Right cardiac atrium (tissue), 5 donors: Measurements from ENCODE around the gene ADGRD1. TPM values are rescaled to one million over a fixed set of nuclear protein-coding genes. Genes with fewer than 3 reads are reported as not detected.

ENCODE experiments used
- ATAC-seq, 2 donors: fragments of 200-7000 bp; cut with Tn5 transposase; one replicate each; pipeline versions ENCODE4 v1.8.0 to v1.9.1; 2020; ENCODE audit warnings: moderate library complexity in 2 of 2, mild to moderate bottlenecking in 1 of 2
- DNase-seq, 3 donors: peaks; one replicate each; pipeline ENCODE4 v3.0.0-alpha.2; 2020
- H3K27ac ChIP-seq: one replicate; pipeline ENCODE4 v1.5.1; 2013; ENCODE audit warnings: mild to moderate bottlenecking, low read length, control low read depth, moderate library complexity
- H3K27me3 ChIP-seq: one replicate; pipeline ENCODE4 v1.6.1; 2013; ENCODE audit not compliant: control insufficient read depth, insufficient read depth
- H3K4me1 ChIP-seq: one replicate; pipeline ENCODE4 v1.6.1; 2013; ENCODE audit warnings: low read length; ENCODE audit not compliant: control insufficient read depth, insufficient read depth
- H3K4me3 ChIP-seq: one replicate; pipeline ENCODE4 v1.5.1; 2013; ENCODE audit warnings: low read length, control low read depth
- H3K9me3 ChIP-seq: one replicate; pipeline ENCODE4 v1.6.1; 2013; ENCODE audit warnings: low read length; ENCODE audit not compliant: control insufficient read depth
- WGBS: extraction: QIAGEN DNeasy Blood & Tissue Kit; methylation state at CpG from one replicate; pipeline ENCODE4 v1.1.7; 2013; 5-methylcytosine and 5-hydroxymethylcytosine counted together
- intact Hi-C, 4 donors: fragments of 100-400 bp; cut with DNase I; formaldehyde crosslinking; loops; one replicate each; pipeline versions ENCODE4 v1.11.0 to v1.14.0; 2022 to 2023
- polyA plus RNA-seq: library from polyadenylated mRNA; stranded (reverse); fragments of 200-250 nt; gene quantifications from one replicate; pipeline ENCODE4 v1.2.3, GENCODE V29; 2013
- total RNA-seq, 4 donors: library from RNA; stranded (reverse); fragmentation: NEBNext Ultra II Directional; extraction: Animal tissue kit (Norgen Biotek cat#: 25700); gene quantifications; one replicate each; pipeline ENCODE4 v1.2.1, GENCODE V29; 2021
- donor health status: healthy with polysubstance abuse.
- donor health status: DM: no; HTN: yes; CAD: no.
- donor health status: DM: no; HTN: no; CAD: no.
- donor health status: DM: no; HTN: yes; CAD: no; lungs with severe emphysema.
- donor health status: DM: yes; HTN: yes; CAD: no.

Gene ADGRD1
- total and polyA plus RNA-seq, 5 donors: 50.0 to 386 (median 234) TPM

DNA sequence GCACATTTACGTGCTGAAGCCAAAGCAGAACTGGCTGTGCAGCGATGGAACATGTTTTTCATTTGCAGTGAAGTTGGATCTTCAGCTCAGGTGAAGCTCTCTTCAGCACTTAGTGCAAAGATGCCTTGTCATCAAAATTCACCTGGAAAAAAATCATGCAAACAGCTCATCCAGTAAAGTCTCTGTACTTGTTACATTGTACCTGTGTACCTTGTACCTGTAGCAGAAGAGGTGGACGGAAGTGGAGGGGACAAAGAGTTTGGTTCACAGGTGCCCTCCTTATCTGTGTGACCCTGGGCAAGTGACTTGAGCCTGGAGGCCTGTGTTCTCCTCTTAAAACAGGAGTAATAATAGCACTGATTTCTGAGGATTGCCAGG lies 54.0 kb downstream of the ADGRD1 start:
- Histone ChIP-seq H3K27me3 (no peaks in the 10 kb centered on the region), H3K27ac (peak overlapping the region; percentile 47)
- intact Hi-C loops: no loop called here

DNA sequence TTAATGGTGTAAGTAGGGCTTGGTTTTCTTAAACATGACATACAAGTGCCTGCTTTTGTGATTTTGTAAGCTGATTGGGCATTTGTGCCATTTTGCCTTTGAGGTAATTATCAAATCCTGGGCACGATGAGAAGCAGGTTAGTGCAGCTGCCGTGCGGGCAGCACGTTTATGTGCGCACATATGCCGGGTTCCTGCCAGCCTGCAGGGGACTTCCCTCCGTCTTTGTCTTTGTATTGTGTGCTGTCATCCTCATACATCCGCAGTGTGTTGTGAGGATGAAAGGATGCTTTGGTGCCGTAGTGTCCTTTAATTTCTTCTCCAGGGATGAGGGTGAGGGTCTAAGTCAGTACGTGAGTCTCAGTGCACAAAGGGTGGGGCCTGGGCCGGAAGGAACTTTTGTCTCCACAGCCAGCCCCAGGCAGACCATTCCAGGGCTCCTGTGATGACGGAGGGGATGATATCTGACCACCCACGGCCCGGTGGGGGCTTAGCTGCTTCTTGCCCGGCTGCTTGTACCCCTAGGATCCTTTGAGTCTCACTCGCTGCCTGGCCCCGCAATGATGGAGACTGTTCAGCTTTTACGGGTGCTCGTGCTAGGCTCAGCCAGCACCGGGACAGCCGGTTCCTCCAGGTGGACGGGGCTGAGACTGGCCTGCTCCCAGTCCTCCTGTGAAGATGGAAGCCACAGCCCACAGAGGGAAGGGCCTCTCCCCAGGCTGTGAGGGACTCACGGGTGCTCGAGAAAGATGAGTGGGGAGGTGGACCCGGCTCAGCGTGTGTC lies 54.6 kb downstream of the ADGRD1 start:
- intact Hi-C loops: no loop called here
- Histone ChIP-seq H3K27ac (no peak overlapping the region), H3K9me3 (no peaks in the 10 kb centered on the region), H3K4me3 (no peak overlapping the region), H3K27me3 (no peaks in the 10 kb centered on the region), H3K4me1 (peaks cover 4% of the 10 kb centered on the region)
- DNase-seq (peak in 1 of 3 donors; percentile 45), ATAC-seq (no peak)
- 77% methylated on average over 26 of the region's 26 CpGs for WGBS

More for the DNA sequence above, 54.0 kb downstream of the ADGRD1 start:
- 57% methylated on average over 3 of the region's 3 CpGs for WGBS
- H3K4me1 ChIP-seq: peaks cover 4% of the 10 kb centered on the region
- no peaks in the 10 kb centered on the region for H3K9me3 ChIP-seq
- no peak overlapping the region for H3K4me3 ChIP-seq
- ATAC-seq (no peak), DNase-seq (no peak)

DNA sequence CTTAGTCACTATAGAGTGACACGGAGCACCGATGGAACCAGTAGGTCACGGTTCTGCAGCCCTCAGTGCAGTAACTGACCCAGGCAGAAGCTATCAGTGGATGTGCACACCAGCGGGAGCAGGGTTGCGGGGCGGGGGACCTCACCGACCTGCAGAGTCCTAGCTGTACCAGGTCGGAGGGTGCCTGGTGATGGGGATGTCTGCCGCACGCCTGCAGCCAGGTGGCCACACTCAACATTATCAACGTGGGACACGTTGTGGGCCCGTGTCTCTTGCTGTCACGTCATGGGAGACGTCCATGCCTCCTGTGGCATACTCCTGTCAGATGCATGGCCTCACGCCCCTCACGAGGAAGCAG lies 55.2 kb downstream of the ADGRD1 start:
- 90% methylated on average over 17 of the region's 17 CpGs for WGBS
- no peak overlapping the region for H3K27ac ChIP-seq
- no peak for ATAC-seq

DNA sequence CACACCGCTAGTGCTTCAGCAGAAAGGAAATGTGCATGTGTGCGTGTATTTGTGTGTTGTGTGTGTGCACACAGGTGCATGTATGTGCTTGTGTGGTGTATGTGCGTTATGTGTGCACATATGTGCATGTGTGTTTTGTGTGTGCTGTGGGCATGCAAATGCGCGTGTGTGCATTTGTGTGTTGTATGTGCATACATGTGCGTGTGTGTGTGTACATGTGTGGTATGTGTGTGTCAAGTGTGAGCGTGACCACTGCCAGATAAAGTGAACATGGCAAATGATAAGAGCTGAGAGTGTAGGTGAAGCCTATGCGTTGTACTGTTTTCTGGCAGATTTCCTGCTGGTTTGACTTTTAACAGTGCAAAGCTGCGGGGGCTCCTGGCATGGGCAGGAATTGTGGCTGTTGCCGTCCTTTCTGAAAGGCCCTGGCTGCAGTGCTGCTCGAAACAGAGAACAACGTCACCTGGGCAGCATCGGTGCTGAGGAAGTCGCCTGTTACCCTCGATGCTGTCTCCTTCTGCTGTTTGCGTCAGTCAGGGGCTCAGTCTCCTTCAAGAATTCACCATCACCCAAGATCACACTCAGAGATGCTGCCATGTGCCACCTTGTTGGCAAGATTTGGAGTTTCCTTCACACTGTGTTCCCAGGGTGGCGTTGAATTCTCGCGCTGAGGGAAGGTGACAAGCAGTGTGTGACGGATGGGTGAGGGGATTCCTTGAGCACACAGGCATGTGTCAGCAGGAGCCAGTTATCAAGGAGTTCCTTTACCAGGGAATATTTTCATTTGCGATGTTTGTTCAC lies 56.1 kb downstream of the ADGRD1 start:
- ATAC-seq: peak in 1 of 2 donors; percentile 1
- WGBS: 71% methylated on average over 21 of the region's 21 CpGs
- intact Hi-C loops: no loop called here

More for the DNA sequence above, 55.2 kb downstream of the ADGRD1 start:
- no peaks in the 10 kb centered on the region for H3K9me3 ChIP-seq
- no peak overlapping the region for H3K4me3 ChIP-seq
- H3K4me1 ChIP-seq: peaks cover 4% of the 10 kb centered on the region
- intact Hi-C loops: no loop called here
- DNase-seq: peak in 1 of 3 donors; percentile 41
- no peaks in the 10 kb centered on the region for H3K27me3 ChIP-seq

DNA sequence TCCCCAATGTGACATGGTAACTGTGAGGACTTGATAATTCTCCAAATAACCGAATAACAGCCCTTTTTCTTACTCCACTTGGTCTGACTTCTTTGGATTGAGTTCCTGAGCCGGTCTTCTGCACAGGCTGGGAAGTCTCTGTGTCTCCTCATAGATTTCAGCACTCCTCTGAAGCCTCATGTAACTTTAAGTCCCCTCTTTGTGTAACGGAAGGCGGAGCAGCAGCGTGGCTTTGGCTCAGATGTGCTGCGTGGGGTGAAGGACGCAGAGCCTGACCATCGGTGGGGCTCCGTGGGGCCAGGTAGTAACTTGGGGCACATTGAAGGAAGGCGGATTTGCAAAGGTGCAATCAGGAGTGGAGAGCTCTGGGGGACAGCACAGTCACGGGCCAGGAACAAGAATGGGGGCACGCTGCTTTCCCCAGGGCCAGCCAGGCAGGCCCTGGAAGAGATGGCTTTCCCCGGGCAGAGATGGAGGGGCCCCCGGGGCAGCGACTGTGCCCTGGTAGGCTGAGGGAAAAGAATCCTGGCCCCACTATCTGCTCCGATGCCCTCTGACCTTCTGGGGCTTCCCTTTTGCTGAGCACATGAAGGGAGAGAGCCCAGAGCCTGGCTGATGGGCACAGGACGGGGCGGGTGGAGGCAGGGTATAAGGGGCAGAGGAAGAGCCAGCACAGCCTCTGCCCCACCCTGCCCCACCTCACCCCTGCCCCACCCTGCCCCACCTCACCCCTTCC lies 56.9 kb downstream of the ADGRD1 start:
- DNase-seq (peak in 2 of 3 donors; percentile 51 to 75), ATAC-seq (peak; percentile 46 to 56)
- intact Hi-C loops: no loop called here
- 67% methylated on average over 18 of the region's 18 CpGs for WGBS
- Histone ChIP-seq H3K4me1 (peaks cover 4% of the 10 kb centered on the region), H3K4me3 (no peak overlapping the region), H3K27ac (peak overlapping the region; percentile 50), H3K9me3 (no peaks in the 10 kb centered on the region), H3K27me3 (no peaks in the 10 kb centered on the region)

More for the DNA sequence above, 56.1 kb downstream of the ADGRD1 start:
- Histone ChIP-seq H3K4me1 (peaks cover 4% of the 10 kb centered on the region), H3K4me3 (no peak overlapping the region), H3K27me3 (no peaks in the 10 kb centered on the region), H3K27ac (no peak overlapping the region), H3K9me3 (no peaks in the 10 kb centered on the region)
- DNase-seq: peak in 1 of 3 donors; percentile 46

DNA sequence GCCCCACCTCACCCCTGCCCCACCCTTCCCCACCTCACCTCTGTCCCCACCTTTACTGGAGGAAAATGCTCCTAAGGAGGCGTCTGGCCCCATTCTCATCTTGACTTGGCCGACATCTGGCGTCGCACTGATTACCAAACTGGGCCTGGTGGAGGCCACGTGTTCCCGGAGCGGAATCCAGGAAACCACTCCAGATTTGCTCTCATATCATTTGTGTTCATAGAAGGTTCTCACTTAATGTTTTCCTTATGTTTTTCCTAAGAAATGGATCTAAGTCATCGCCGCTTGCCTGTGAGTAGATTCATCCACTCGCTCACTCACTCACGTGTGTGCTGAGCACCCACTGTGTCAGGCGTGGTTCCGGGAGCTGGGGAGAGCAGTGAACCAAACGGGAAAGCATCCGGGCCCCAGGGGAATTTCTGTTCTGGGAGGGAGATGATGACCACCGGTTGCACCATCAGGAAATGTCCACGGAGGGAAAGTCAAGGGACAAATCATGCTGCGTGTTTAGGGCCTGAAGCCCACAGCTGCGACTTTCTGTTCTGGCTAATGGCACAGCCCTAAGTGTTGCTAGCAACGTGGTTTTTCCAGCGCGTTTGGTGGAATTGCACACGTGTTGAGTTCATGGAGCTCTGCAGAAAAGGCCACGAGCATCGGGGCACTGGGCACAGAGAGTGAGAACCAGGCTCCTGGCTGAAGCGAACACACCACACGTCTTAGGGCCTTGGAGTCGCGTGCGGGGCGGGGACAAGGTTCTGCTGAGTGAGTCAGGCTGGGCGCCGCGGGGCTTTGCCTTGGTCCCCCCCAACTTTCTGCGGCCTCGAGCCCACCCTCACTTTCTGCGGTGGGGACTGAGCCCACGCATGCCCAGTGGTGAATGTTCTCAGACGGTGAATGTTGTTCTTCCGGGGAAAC lies 57.7 kb downstream of the ADGRD1 start:
- intact Hi-C loops: no loop called here
- Histone ChIP-seq H3K27me3 (no peaks in the 10 kb centered on the region), H3K9me3 (no peaks in the 10 kb centered on the region), H3K4me3 (no peak overlapping the region), H3K27ac (no peak overlapping the region), H3K4me1 (peaks cover 3% of the 10 kb centered on the region)
- WGBS: 75% methylated on average over 40 of the region's 40 CpGs
- DNase-seq (peak; percentile 77 to 87 (median 86)), ATAC-seq (peak; percentile 32 to 38)

DNA sequence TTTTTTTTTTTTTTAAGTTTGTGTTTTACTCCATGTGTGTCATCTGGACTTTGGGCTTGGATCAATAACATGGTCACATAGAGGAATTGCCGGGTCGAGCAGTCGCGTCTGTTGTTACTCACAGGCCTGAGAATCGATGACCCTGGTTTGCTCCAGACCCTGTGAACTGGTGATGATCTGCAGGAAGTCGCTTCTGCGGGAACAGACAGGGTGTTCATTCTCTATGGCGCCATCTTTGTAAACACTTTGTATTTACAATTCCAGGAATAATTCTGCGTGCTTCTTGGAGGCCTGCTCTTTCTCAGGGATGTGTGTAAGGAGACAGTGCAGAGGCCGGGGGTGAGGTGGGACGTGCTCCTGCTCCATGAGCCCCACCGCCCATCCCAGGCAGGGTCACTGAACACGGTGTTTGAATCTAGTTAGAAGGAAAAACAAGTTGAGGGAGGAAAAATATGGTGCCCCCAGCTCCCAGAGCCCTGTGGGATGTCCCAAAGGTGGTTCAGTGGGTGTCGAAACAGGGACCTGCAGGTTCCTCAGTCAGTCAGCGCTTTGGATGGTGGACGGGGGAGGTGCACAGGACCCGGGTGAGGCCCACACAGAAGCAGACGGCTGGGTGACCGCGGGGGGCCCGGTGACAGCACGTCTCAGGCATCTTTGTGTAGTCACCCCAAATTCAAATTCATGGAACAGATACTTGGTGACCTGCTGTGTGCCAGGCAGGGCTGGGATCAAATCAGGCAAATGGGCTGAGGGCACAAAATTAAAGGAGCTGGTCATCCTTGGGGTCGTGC lies 58.8 kb downstream of the ADGRD1 start:
- intact Hi-C loops: no loop called here
- DNase-seq (peak in 1 of 3 donors; percentile 38), ATAC-seq (no peak)
- no peaks in the 10 kb centered on the region for H3K27me3 ChIP-seq
- H3K9me3 ChIP-seq: no peaks in the 10 kb centered on the region
- H3K27ac ChIP-seq: no peak overlapping the region
- no peak overlapping the region for H3K4me3 ChIP-seq
- 91% methylated on average over 23 of the region's 23 CpGs for WGBS
- H3K4me1 ChIP-seq: peaks cover 3% of the 10 kb centered on the region

DNA sequence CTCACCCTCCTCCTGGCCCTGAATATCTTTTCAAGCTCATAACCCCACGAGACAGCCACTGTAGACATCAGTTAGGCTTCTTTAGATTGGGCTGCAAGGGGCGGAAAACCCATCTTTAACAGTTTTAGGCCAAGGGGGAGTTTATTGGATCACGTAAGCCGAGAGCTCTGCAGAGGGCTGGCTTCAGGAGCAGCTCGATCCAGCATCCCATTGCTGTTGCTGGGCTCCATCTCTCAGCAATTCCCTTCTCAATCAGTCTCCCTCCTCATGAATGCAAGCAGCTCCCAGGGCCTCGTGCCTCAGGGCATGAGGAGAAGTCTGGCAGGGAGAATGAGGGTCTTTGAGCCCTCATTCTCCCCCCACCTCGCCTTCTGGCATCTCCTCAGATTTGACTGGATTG lies 59.4 kb downstream of the ADGRD1 start:
- ATAC-seq (no peak), DNase-seq (no peak)
- Histone ChIP-seq H3K4me3 (no peak overlapping the region), H3K27ac (no peak overlapping the region), H3K27me3 (no peaks in the 10 kb centered on the region), H3K9me3 (no peaks in the 10 kb centered on the region), H3K4me1 (peaks cover 3% of the 10 kb centered on the region)
- WGBS: 89% methylated on average over 7 of the region's 7 CpGs
- intact Hi-C loops: no loop called here

DNA sequence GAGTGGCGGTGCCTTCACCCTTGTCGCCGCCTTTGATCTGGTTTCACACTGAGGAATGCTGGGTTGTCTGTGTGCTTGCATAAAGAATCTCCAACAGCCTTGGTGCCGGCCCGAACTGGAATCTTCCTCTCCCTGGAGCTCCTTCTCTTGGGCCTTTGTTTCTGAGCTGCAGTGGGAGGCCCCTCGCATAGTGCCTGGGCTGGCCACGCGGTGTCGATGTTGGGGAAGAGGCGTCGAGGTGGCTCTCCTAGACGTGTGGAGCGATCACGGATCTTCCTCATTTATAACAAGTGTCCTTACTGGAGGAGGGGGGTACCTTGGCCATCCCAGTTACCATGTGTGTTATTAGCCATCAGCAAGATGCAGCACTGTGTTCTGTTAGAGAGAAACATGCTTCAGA lies 60.6 kb downstream of the ADGRD1 start:
- WGBS: 86% methylated on average over 14 of the region's 14 CpGs
- DNase-seq: no peak
- H3K4me3 ChIP-seq: no peak overlapping the region

More for the DNA sequence above, 60.6 kb downstream of the ADGRD1 start:
- no peak overlapping the region for H3K27ac ChIP-seq
- no peaks in the 10 kb centered on the region for H3K9me3 ChIP-seq
- no peaks in the 10 kb centered on the region for H3K27me3 ChIP-seq
- peaks cover 3% of the 10 kb centered on the region for H3K4me1 ChIP-seq
- intact Hi-C loops: no loop called here
- ATAC-seq: no peak
